ENCODE measurements around the gene LPP.

GRCh38 chr3:188122571-188123169 is 31.3 kb upstream of the LPP start:
- no peak for TF ChIP-seq CTCF (IDR thresholded peaks at IDR 0.05; ENCODE audit: insufficient read depth, low read depth, low read length)
- no peak for TF ChIP-seq EZH2 (IDR thresholded peaks at IDR 0.05; ENCODE audit: insufficient read depth, low read length)
